B cell (primary cell): ENCODE results near the gene ESYT3.

Source experiments
- EZH2 ChIP-seq: IDR thresholded peaks from 2 replicates; pipeline ENCODE4 v1.6.1; 2012; ENCODE audit warnings: borderline replicate concordance, low read depth, mild to moderate bottlenecking, moderate library complexity, low read length; ENCODE audit not compliant: insufficient read depth, poor library complexity, severe bottlenecking
- TF ChIP-seq, protein P1 (sequence below): fragments of 200-600 bp; IDR thresholded peaks from one replicate; pipeline ENCODE4 v1.8.0; 2022; ENCODE audit warnings: antibody characterized with exemption, mild to moderate bottlenecking

DNA sequence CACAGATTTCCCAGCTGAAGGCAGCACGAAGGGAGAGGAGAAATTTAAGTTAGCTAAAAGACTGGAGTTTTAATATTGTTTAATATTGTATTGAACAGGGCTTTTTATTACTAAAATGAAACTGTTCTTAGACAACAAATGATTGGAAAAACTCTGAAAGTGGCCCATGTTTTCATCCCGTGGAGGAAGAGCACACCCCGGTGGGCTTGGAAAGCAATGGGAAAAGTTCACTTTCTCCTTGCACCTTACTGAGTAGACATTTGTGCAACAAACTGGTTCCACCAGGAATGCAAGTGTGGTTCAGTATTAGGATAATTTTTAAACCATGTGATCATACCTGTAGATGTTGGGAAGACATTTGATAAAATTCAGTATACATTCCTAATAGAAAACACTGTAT is 8.2 kb upstream of the ESYT3 start:
- TF ChIP-seq EZH2 = no peak
- TF ChIP-seq, protein P1, sequence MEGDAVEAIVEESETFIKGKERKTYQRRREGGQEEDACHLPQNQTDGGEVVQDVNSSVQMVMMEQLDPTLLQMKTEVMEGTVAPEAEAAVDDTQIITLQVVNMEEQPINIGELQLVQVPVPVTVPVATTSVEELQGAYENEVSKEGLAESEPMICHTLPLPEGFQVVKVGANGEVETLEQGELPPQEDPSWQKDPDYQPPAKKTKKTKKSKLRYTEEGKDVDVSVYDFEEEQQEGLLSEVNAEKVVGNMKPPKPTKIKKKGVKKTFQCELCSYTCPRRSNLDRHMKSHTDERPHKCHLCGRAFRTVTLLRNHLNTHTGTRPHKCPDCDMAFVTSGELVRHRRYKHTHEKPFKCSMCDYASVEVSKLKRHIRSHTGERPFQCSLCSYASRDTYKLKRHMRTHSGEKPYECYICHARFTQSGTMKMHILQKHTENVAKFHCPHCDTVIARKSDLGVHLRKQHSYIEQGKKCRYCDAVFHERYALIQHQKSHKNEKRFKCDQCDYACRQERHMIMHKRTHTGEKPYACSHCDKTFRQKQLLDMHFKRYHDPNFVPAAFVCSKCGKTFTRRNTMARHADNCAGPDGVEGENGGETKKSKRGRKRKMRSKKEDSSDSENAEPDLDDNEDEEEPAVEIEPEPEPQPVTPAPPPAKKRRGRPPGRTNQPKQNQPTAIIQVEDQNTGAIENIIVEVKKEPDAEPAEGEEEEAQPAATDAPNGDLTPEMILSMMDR = no peak
